GM12891 (cell line): ENCODE results near the gene ITPKA.

ENCODE experiments used
- POLR2A ChIP-seq: IDR thresholded peaks from 2 replicates; pipeline ENCODE4 v1.6.1; 2011; ENCODE audit warnings: low read depth, low read length, control low read depth
- SPI1 ChIP-seq: IDR thresholded peaks from 2 replicates; pipeline ENCODE4 v1.6.1; 2011; ENCODE audit warnings: low read depth, low read length, control low read depth

GRCh38 chr15:41521614-41522013 is 27.9 kb downstream of the ITPKA start:
- TF ChIP-seq SPI1 (no peak), POLR2A (no peak)
